ENCODE measurements around the gene PLCH1. TPM values are rescaled to one million over a fixed set of nuclear protein-coding genes. Genes with fewer than 3 reads are reported as not detected.

PLCH1 gene
- under 1 TPM; 0.16 to 0.26 TPM for total RNA-seq

GRCh38 chr3:155744626-155745324, at the start of gene PLCH1:
Gene PLCH1 (minus strand): TSS chr3:155745071. CDS start chr3:155704224, 40,847 bp downstream.
- Mint-ChIP-seq H3K27me3 (peaks cover 40% of the 10 kb centered on the region), H3K27ac (peak within 1 kb of the TSS; percentile 39), H3K9me3 (ENCODE audit: low read depth) (no peaks in the 10 kb centered on the region), H3K4me1 (peaks cover 13% of the 10 kb centered on the region), H3K36me3 (ENCODE audit: low read depth) (no peaks in the 10 kb centered on the region), H3K4me3 (peak within 1 kb of the TSS; percentile 78)
- ATAC-seq (peak; percentile 73), DNase-seq (peak; percentile 68)
- ChIA-PET POLR2A (interaction anchor here (0.6 to 0.8 kb wide), 2 partner anchors 61 to 129 kb away, joined by 3 read pairs; partner anchors contain the start of gene C3orf33), CTCF (interaction anchor here (1.1 kb wide), 1 partner anchor 43 kb away, joined by 3 read pairs; no protein-coding TSS in a partner anchor)
- intact Hi-C loops (cut with DNase I, micrococcal nuclease) = loop anchor here (2.0 to 10.0 kb wide), 3 partner anchors 62 to 110 kb away; partner anchors contain the start of genes SLC33A1 (in 2 of the 2) and C3orf33 (in 1 of the 2)

- ATAC-seq (no peak), DNase-seq (no peak)
- Mint-ChIP-seq H3K4me1 (no peaks in the 10 kb centered on the region), H3K36me3 (ENCODE audit: low read depth) (peaks cover 34% of the 10 kb centered on the region), H3K9me3 (ENCODE audit: low read depth) (peaks cover 12% of the 10 kb centered on the region), H3K27ac (no peak overlapping the region), H3K4me3 (no peak overlapping the region), H3K27me3 (no peaks in the 10 kb centered on the region)
- intact Hi-C loops (cut with DNase I, micrococcal nuclease) = no loop called here
- ChIA-PET CTCF (interaction anchor here (2.4 kb wide), 1 partner anchor 13 kb away, joined by 10 read pairs; the partner anchor contains the start of gene C3orf33), POLR2A (no interaction called here)
Observed at GRCh38 chr3:155792532-155792931, 47.7 kb upstream of the PLCH1 start.

- H3K27ac Mint-ChIP-seq = no peak overlapping the region
- no peak overlapping the region for H3K4me3 Mint-ChIP-seq
- intact Hi-C loops (cut with DNase I, micrococcal nuclease) = no loop called here
- no peaks in the 10 kb centered on the region for H3K27me3 Mint-ChIP-seq
- ATAC-seq (peak; percentile 44), DNase-seq (peak; percentile 23)
- ChIA-PET POLR2A (no interaction called here), CTCF (interaction anchor here (2.4 kb wide), 1 partner anchor 15 kb away, joined by 8 read pairs; the partner anchor contains the start of gene C3orf33)
- peaks cover 25% of the 10 kb centered on the region for H3K36me3 Mint-ChIP-seq (ENCODE audit: low read depth)
- peaks cover 12% of the 10 kb centered on the region for H3K9me3 Mint-ChIP-seq (ENCODE audit: low read depth)
- H3K4me1 Mint-ChIP-seq = peaks cover 3% of the 10 kb centered on the region
Observed at GRCh38 chr3:155791190-155791589, 46.3 kb upstream of the PLCH1 start.

GRCh38 chr3:155790272-155790925, 45.5 kb upstream of the PLCH1 start:
- ChIA-PET CTCF (interaction anchor here (2.4 kb wide), 1 partner anchor 16 kb away, joined by 8 read pairs; the partner anchor contains the start of gene C3orf33), POLR2A (no interaction called here)
- Mint-ChIP-seq H3K9me3 (ENCODE audit: low read depth) (peaks cover 12% of the 10 kb centered on the region), H3K4me1 (peaks cover 11% of the 10 kb centered on the region), H3K36me3 (ENCODE audit: low read depth) (peaks cover 21% of the 10 kb centered on the region), H3K27ac (no peak overlapping the region), H3K4me3 (no peak overlapping the region), H3K27me3 (no peaks in the 10 kb centered on the region)
- ATAC-seq = no peak
- no peak for DNase-seq
- intact Hi-C loops (cut with DNase I, micrococcal nuclease) = no loop called here

- DNase-seq (no peak), ATAC-seq (no peak)
- peaks cover 24% of the 10 kb centered on the region for H3K36me3 Mint-ChIP-seq (ENCODE audit: low read depth)
- peaks cover 6% of the 10 kb centered on the region for H3K9me3 Mint-ChIP-seq (ENCODE audit: low read depth)
- CTCF ChIA-PET = interaction anchor here (0.6 to 1.3 kb wide), 3 partner anchors 20 to 151 kb away, joined by 3 to 5 read pairs (median 3); partner anchors contain the start of gene C3orf33
- no peaks in the 10 kb centered on the region for H3K27me3 Mint-ChIP-seq
- intact Hi-C loops (cut with DNase I, micrococcal nuclease) = no loop called here
- peaks cover 12% of the 10 kb centered on the region for H3K4me1 Mint-ChIP-seq
- H3K27ac Mint-ChIP-seq = no peak overlapping the region
- POLR2A ChIA-PET = no interaction called here
- H3K4me3 Mint-ChIP-seq = no peak overlapping the region
Observed at GRCh38 chr3:155785662-155786295, 40.9 kb upstream of the PLCH1 start.

- H3K27ac Mint-ChIP-seq = no peak overlapping the region
- intact Hi-C loops (cut with DNase I, micrococcal nuclease) = no loop called here
- DNase-seq (no peak), ATAC-seq (no peak)
- no peak overlapping the region for H3K4me3 Mint-ChIP-seq
- no peaks in the 10 kb centered on the region for H3K27me3 Mint-ChIP-seq
- ChIA-PET CTCF (no interaction called here), POLR2A (no interaction called here)
- peaks cover 12% of the 10 kb centered on the region for H3K4me1 Mint-ChIP-seq
- H3K36me3 Mint-ChIP-seq (ENCODE audit: low read depth) = peaks cover 30% of the 10 kb centered on the region
- H3K9me3 Mint-ChIP-seq (ENCODE audit: low read depth) = peaks cover 6% of the 10 kb centered on the region
Observed at GRCh38 chr3:155782390-155782953, 37.6 kb upstream of the PLCH1 start.

- no peak overlapping the region for H3K27ac Mint-ChIP-seq
- ATAC-seq (no peak), DNase-seq (no peak)
- H3K9me3 Mint-ChIP-seq (ENCODE audit: low read depth) = peaks cover 6% of the 10 kb centered on the region
- intact Hi-C loops (cut with DNase I, micrococcal nuclease) = no loop called here
- ChIA-PET CTCF (interaction anchor here (1.2 to 1.4 kb wide), 3 partner anchors 10 to 24 kb away, joined by 3 to 6 read pairs (median 3); no protein-coding TSS in a partner anchor), POLR2A (no interaction called here)
- peaks cover 29% of the 10 kb centered on the region for H3K36me3 Mint-ChIP-seq (ENCODE audit: low read depth)
- H3K27me3 Mint-ChIP-seq = no peaks in the 10 kb centered on the region
- no peak overlapping the region for H3K4me3 Mint-ChIP-seq
- H3K4me1 Mint-ChIP-seq = no peaks in the 10 kb centered on the region
Observed at GRCh38 chr3:155780291-155780690, 35.4 kb upstream of the PLCH1 start.

- Mint-ChIP-seq H3K9me3 (ENCODE audit: low read depth) (peaks cover 6% of the 10 kb centered on the region), H3K27me3 (no peaks in the 10 kb centered on the region), H3K27ac (no peak overlapping the region), H3K4me3 (no peak overlapping the region), H3K4me1 (no peaks in the 10 kb centered on the region), H3K36me3 (ENCODE audit: low read depth) (peaks cover 28% of the 10 kb centered on the region)
- DNase-seq (no peak), ATAC-seq (no peak)
- intact Hi-C loops (cut with DNase I, micrococcal nuclease) = no loop called here
- ChIA-PET CTCF (no interaction called here), POLR2A (no interaction called here)
Observed at GRCh38 chr3:155778462-155778861, 33.6 kb upstream of the PLCH1 start.

GRCh38 chr3:155772801-155773200, 27.9 kb upstream of the PLCH1 start:
- Mint-ChIP-seq H3K27me3 (no peaks in the 10 kb centered on the region), H3K36me3 (ENCODE audit: low read depth) (peaks cover 22% of the 10 kb centered on the region), H3K4me3 (no peak overlapping the region), H3K27ac (no peak overlapping the region), H3K4me1 (no peaks in the 10 kb centered on the region), H3K9me3 (ENCODE audit: low read depth) (no peaks in the 10 kb centered on the region)
- intact Hi-C loops (cut with DNase I, micrococcal nuclease) = no loop called here
- POLR2A ChIA-PET = interaction anchor here (0.6 kb wide), 1 partner anchor 21 kb away, joined by 6 read pairs; no protein-coding TSS in a partner anchor
- ATAC-seq = no peak
- CTCF ChIA-PET = interaction anchor here (0.8 kb wide), 1 partner anchor 1473 kb away, joined by 3 read pairs; no protein-coding TSS in a partner anchor
- no peak for DNase-seq

- CTCF ChIA-PET = no interaction called here
- Mint-ChIP-seq H3K4me3 (no peak overlapping the region), H3K4me1 (no peaks in the 10 kb centered on the region), H3K36me3 (ENCODE audit: low read depth) (peaks cover 18% of the 10 kb centered on the region), H3K27ac (no peak overlapping the region), H3K27me3 (no peaks in the 10 kb centered on the region), H3K9me3 (ENCODE audit: low read depth) (no peaks in the 10 kb centered on the region)
- ATAC-seq = no peak
- POLR2A ChIA-PET = no interaction called here
- intact Hi-C loops (cut with DNase I, micrococcal nuclease) = no loop called here
- DNase-seq = no peak
Observed at GRCh38 chr3:155771126-155771525, 26.3 kb upstream of the PLCH1 start.

GRCh38 chr3:155766206-155766605, 21.3 kb upstream of the PLCH1 start:
- POLR2A ChIA-PET = no interaction called here
- ATAC-seq (peak; percentile 87), DNase-seq (no peak)
- H3K4me1 Mint-ChIP-seq = no peaks in the 10 kb centered on the region
- CTCF ChIA-PET = no interaction called here
- no peak overlapping the region for H3K27ac Mint-ChIP-seq
- peaks cover 19% of the 10 kb centered on the region for H3K36me3 Mint-ChIP-seq (ENCODE audit: low read depth)
- H3K4me3 Mint-ChIP-seq = no peak overlapping the region
- H3K27me3 Mint-ChIP-seq = no peaks in the 10 kb centered on the region
- H3K9me3 Mint-ChIP-seq (ENCODE audit: low read depth) = no peaks in the 10 kb centered on the region
- intact Hi-C loops (cut with DNase I, micrococcal nuclease) = no loop called here

Data from activated CD4-positive, alpha-beta T cell treated with anti-CD3 and anti-CD28 coated beads for 36 hours (primary cell).